ENCODE data around the gene MZB1.

The MZB1 gene

GRCh38 chr5:139379626-139380449 lies 9.9 kb downstream of the MZB1 start:
- no peak for DNase-seq (ENCODE audit: low read depth)
- no peak for TF ChIP-seq CTCF (IDR thresholded peaks at IDR 0.05; ENCODE audit: low read length, missing control alignments)
- H3K4me3 ChIP-seq (replicated peaks; ENCODE audit: low read depth, low read length): no peak overlapping the region

- no peak for TF ChIP-seq CTCF (IDR thresholded peaks at IDR 0.05; ENCODE audit: low read length, missing control alignments)
- no peak for DNase-seq (ENCODE audit: low read depth)
- no peak overlapping the region for H3K4me3 ChIP-seq (replicated peaks; ENCODE audit: low read depth, low read length)
Observed at GRCh38 chr5:139378941-139379361, 10.8 kb downstream of the MZB1 start.

- TF ChIP-seq CTCF (IDR thresholded peaks at IDR 0.05; ENCODE audit: low read length, missing control alignments): no peak
- no peak for DNase-seq (ENCODE audit: low read depth)
- no peak overlapping the region for H3K4me3 ChIP-seq (replicated peaks; ENCODE audit: low read depth, low read length)
Observed at GRCh38 chr5:139378101-139378825, 11.4 kb downstream of the MZB1 start.

GRCh38 chr5:139377226-139377625 lies 12.5 kb downstream of the MZB1 start:
- DNase-seq (ENCODE audit: low read depth): no peak
- no peak for TF ChIP-seq CTCF (IDR thresholded peaks at IDR 0.05; ENCODE audit: low read length, missing control alignments)
- H3K4me3 ChIP-seq (replicated peaks; ENCODE audit: low read depth, low read length): no peak overlapping the region

- H3K4me3 ChIP-seq (replicated peaks; ENCODE audit: low read depth, low read length): no peak overlapping the region
- TF ChIP-seq CTCF (IDR thresholded peaks at IDR 0.05; ENCODE audit: low read length, missing control alignments): no peak
- no peak for DNase-seq (ENCODE audit: low read depth)
Observed at GRCh38 chr5:139376364-139376763, 13.3 kb downstream of the MZB1 start.

GRCh38 chr5:139374909-139375308 lies 14.8 kb downstream of the MZB1 start:
- H3K4me3 ChIP-seq (replicated peaks; ENCODE audit: low read depth, low read length): no peak overlapping the region
- no peak for DNase-seq (ENCODE audit: low read depth)
- TF ChIP-seq CTCF (IDR thresholded peaks at IDR 0.05; ENCODE audit: low read length, missing control alignments): no peak
